Measurements from ENCODE around the gene LINS1. TPM values are rescaled to one million over a fixed set of nuclear protein-coding genes. Genes with fewer than 3 reads are reported as not detected.

Gene LINS1
- total RNA-seq, 1 donor from 2014 or later, result 36.3 TPM

- no peak for DNase-seq (ENCODE audit: low spot score in 2 of 2)
- FAIRE-seq, result no peak
These were observed 84.1 kb downstream of the LINS1 start for GRCh38 chr15:100517846-100518245.

Small RNA genes within 50 kb of the gene (small RNA-seq; reads per million reads assigned to genes)
- not detected for gene RF00019
- gene RNU6-181P, result not detected
- gene RNU6-322P, result not detected

Other genes starting within 250 kb of the LINS1 start
- 0.41 TPM for gene CERS3, start 73.2 kb downstream of the LINS1 start, total RNA-seq
- 21.2 TPM for gene ASB7, start 405 bp upstream of the LINS1 start, total RNA-seq

Measured in frontal cortex (tissue), 4 donors.